ENCODE results near the gene UBASH3A.
"Not testable (repeated sequence)": the region's sequence is repeated elsewhere in the genome, so short reads cannot be mapped to it uniquely, and the experiment has no call there.

Gene UBASH3A

GRCh38 chr21:42391297-42391696, 12.4 kb upstream of the UBASH3A start:
- no peak for DNase-seq

GRCh38 chr21:42392731-42393442, 10.8 kb upstream of the UBASH3A start:
- DNase-seq, result no peak

- no peak for DNase-seq
These were observed 10.2 kb upstream of the UBASH3A start for GRCh38 chr21:42393443-42393950.

- no peak for DNase-seq
These were observed 8.4 kb upstream of the UBASH3A start for GRCh38 chr21:42395302-42395701.

GRCh38 chr21:42395905-42396651, 7.6 kb upstream of the UBASH3A start, which contains the start of gene TMPRSS3:
TMPRSS3 (minus strand) TSS chr21:42396052; CDS start chr21:42395417, 635 bp downstream.
- no peak for DNase-seq

GRCh38 chr21:42396799-42397745, 6.6 kb upstream of the UBASH3A start:
- DNase-seq, result no peak

GRCh38 chr21:42397746-42398394, 5.8 kb upstream of the UBASH3A start:
- DNase-seq, result no peak

GRCh38 chr21:42398436-42399028, 5.2 kb upstream of the UBASH3A start:
- no peak for DNase-seq

- no peak for DNase-seq
These were observed 3.2 kb upstream of the UBASH3A start for GRCh38 chr21:42400525-42400924.

GRCh38 chr21:42401154-42401553, 2.5 kb upstream of the UBASH3A start:
- DNase-seq, result no peak

- DNase-seq, result no peak
These were observed 1.9 kb upstream of the UBASH3A start for GRCh38 chr21:42401820-42402251.

- no peak for DNase-seq
These were observed 837 bp downstream of the UBASH3A start for GRCh38 chr21:42404539-42404938.

GRCh38 chr21:42405064-42406013, 1.6 kb downstream of the UBASH3A start:
- no peak for DNase-seq

- DNase-seq, result no peak
These were observed 2.5 kb downstream of the UBASH3A start for GRCh38 chr21:42406201-42406621.

GRCh38 chr21:42406866-42407265, 3.2 kb downstream of the UBASH3A start:
- DNase-seq, result no peak

GRCh38 chr21:42407476-42407875, 3.8 kb downstream of the UBASH3A start:
- no peak for DNase-seq

- not testable (repeated sequence) for DNase-seq
These were observed 5.0 kb downstream of the UBASH3A start for GRCh38 chr21:42408718-42409117.

- DNase-seq, result no peak
These were observed 5.7 kb downstream of the UBASH3A start for GRCh38 chr21:42409366-42409765.

- DNase-seq, result peak in 1 of 2 experiments; percentile 5
These were observed 7.6 kb downstream of the UBASH3A start for GRCh38 chr21:42411197-42411869.

Measured in NCI-H2081 (cell line).